Body of pancreas (tissue), 4 donors: Measurements from ENCODE around the gene ZNF135. TPM values are rescaled to one million over a fixed set of nuclear protein-coding genes. Genes with fewer than 3 reads are reported as not detected.

Experiments
- ATAC-seq: fragments of 150-250 bp; one replicate; pipeline ENCODE4 v1.9.1; 2016
- DNase-seq, 4 donors: peaks; one replicate each; pipeline ENCODE4 v3.0.0-alpha.2; 2019
- H3K27ac ChIP-seq, 4 donors: fragments of 200-600 bp; sonication (generic); 1 replicate in 3 of 4; 2 replicates in 1 of 4; pipeline versions ENCODE4 v1.5.1 to v1.6.1; 2016 to 2019; ENCODE audit warnings: mild to moderate bottlenecking in 1 of 4, mixed read lengths in 1 of 4, moderate library complexity in 1 of 4
- H3K27me3 ChIP-seq, 2 donors: fragments of 200-600 bp; sonication (generic); one replicate each; pipeline ENCODE4 v1.6.0; 2016; ENCODE audit warnings: mild to moderate bottlenecking in 1 of 2
- H3K36me3 ChIP-seq, 2 donors: fragments of 200-600 bp; sonication (generic); replicated peaks in 1 of 2; 2 replicates each; pipeline ENCODE4 v1.5.1; 2016; ENCODE audit warnings: low read depth in 2 of 2; ENCODE audit not compliant: insufficient read depth in 1 of 2
- H3K4me1 ChIP-seq: fragments of 200-600 bp; sonication (generic); one replicate; pipeline ENCODE4 v1.6.0; 2016
- H3K4me3 ChIP-seq, 2 donors: fragments of 200-600 bp; sonication (generic); 1 replicate in 1 of 2; 2 replicates in 1 of 2; pipeline ENCODE4 v1.5.1; 2016 to 2019
- H3K9me3 ChIP-seq, 3 donors: fragments of 200-600 bp; sonication (generic); 1 replicate in 2 of 3; 2 replicates in 1 of 3; pipeline ENCODE4 v1.5.1; 2016
- CTCF ChIP-seq, 7 experiments: fragments of 450-650 bp in 4 of 7; fragments of 200-600 bp in 3 of 7; sonication (generic) in 3 of 7; IDR thresholded peaks; one replicate each; pipeline ENCODE4 v1.5.1; 2016 to 2019; ENCODE audit warnings: antibody characterized with exemption in 7 of 7
- POLR2A ChIP-seq, 3 donors: fragments of 450-650 bp; IDR thresholded peaks; one replicate each; pipeline ENCODE4 v1.6.1; 2016; ENCODE audit warnings: antibody characterized with exemption in 3 of 3, mild to moderate bottlenecking in 2 of 3
- WGBS, 2 donors: methylation state at CpG; one replicate each; pipeline ENCODE4 v1.1.5; 2017; 5-methylcytosine and 5-hydroxymethylcytosine counted together
- intact Hi-C: fragments of 100-400 bp; cut with DNase I; formaldehyde crosslinking; loops from one replicate; pipeline ENCODE4 v1.15.1; 2023
- total RNA-seq, 2 donors: library from RNA; depleted of rRNA; stranded (reverse); fragments of >200 nt; gene quantifications; one replicate each; pipeline ENCODE4 v1.1.0, GENCODE V29; 2016

The ZNF135 gene
- total RNA-seq, 2 donors from 2014 or later = 3.9 to 4.9 TPM

GRCh38 chr19:58044886-58045285 is 14.2 kb upstream of the ZNF135 start:
- no peak overlapping the region for H3K27ac ChIP-seq
- H3K4me1 ChIP-seq = no peaks in the 10 kb centered on the region
- no peaks in the 10 kb centered on the region for H3K36me3 ChIP-seq
- whole genome bisulfite sequencing, 2 donors = 85 to 92% methylated on average over 18 to 26 of the region's 26 CpGs
- no peak overlapping the region for H3K4me3 ChIP-seq
- TF ChIP-seq POLR2A (IDR thresholded peaks at IDR 0.05) (no peak), CTCF (IDR thresholded peaks at IDR 0.05) (no peak)
- intact Hi-C loops = no loop called here
- DNase-seq = no peak
- H3K27me3 ChIP-seq = no peaks in the 10 kb centered on the region
- ATAC-seq = no peak
- peaks cover 0 to 37% (median 0%) of the 10 kb centered on the region in 3 donors for H3K9me3 ChIP-seq

- DNase-seq = no peak
- TF ChIP-seq CTCF (IDR thresholded peaks at IDR 0.05) = no peak
- TF ChIP-seq POLR2A (IDR thresholded peaks at IDR 0.05) = no peak
- Histone ChIP-seq H3K36me3 (no peaks in the 10 kb centered on the region), H3K27me3 (no peaks in the 10 kb centered on the region), H3K9me3 (peaks cover 0 to 40% (median 0%) of the 10 kb centered on the region in 3 donors), H3K4me1 (no peaks in the 10 kb centered on the region), H3K27ac (no peak overlapping the region), H3K4me3 (no peak overlapping the region)
- intact Hi-C loops = no loop called here
- ATAC-seq = no peak
- 85 to 88% methylated on average over 15 to 24 of the region's 24 CpGs for WGBS, 2 donors
Observed at GRCh38 chr19:58045411-58046050, 13.6 kb upstream of the ZNF135 start.

GRCh38 chr19:58046856-58047255 is 12.2 kb upstream of the ZNF135 start:
- H3K27me3 ChIP-seq = no peaks in the 10 kb centered on the region
- ATAC-seq (no peak), DNase-seq (no peak)
- H3K9me3 ChIP-seq = peaks cover 0 to 38% (median 0%) of the 10 kb centered on the region in 3 donors
- WGBS, 2 donors = 55% methylated on average over 7 of the region's 7 CpGs; no CpG with 5 or more reads in 1 of the 2 donors
- H3K4me1 ChIP-seq = no peaks in the 10 kb centered on the region
- no peak overlapping the region for H3K4me3 ChIP-seq
- TF ChIP-seq POLR2A (IDR thresholded peaks at IDR 0.05) = no peak
- TF ChIP-seq CTCF (IDR thresholded peaks at IDR 0.05) = no peak
- H3K36me3 ChIP-seq = no peaks in the 10 kb centered on the region
- intact Hi-C loops = no loop called here
- H3K27ac ChIP-seq = no peak overlapping the region

GRCh38 chr19:58047672-58048071 is 11.4 kb upstream of the ZNF135 start:
- intact Hi-C loops = no loop called here
- 82 to 83% methylated on average over 4 to 12 of the region's 12 CpGs for WGBS, 2 donors

More at GRCh38 chr19:58047672-58048071, 11.4 kb upstream of the ZNF135 start:
- no peak overlapping the region for H3K27ac ChIP-seq
- no peaks in the 10 kb centered on the region for H3K4me1 ChIP-seq
- H3K36me3 ChIP-seq = no peaks in the 10 kb centered on the region
- TF ChIP-seq POLR2A (IDR thresholded peaks at IDR 0.05) = no peak
- no peak for TF ChIP-seq CTCF (IDR thresholded peaks at IDR 0.05)
- H3K27me3 ChIP-seq = no peaks in the 10 kb centered on the region
- DNase-seq (no peak), ATAC-seq (no peak)
- H3K9me3 ChIP-seq = peaks cover 0 to 35% (median 0%) of the 10 kb centered on the region in 3 donors
- H3K4me3 ChIP-seq = no peak overlapping the region
